Measurements from ENCODE around the gene GPC1. TPM values are rescaled to one million over a fixed set of nuclear protein-coding genes. Genes with fewer than 3 reads are reported as not detected.

Gene GPC1
- total RNA-seq, 1 donor from 2014 or later = 58.0 TPM

DNA sequence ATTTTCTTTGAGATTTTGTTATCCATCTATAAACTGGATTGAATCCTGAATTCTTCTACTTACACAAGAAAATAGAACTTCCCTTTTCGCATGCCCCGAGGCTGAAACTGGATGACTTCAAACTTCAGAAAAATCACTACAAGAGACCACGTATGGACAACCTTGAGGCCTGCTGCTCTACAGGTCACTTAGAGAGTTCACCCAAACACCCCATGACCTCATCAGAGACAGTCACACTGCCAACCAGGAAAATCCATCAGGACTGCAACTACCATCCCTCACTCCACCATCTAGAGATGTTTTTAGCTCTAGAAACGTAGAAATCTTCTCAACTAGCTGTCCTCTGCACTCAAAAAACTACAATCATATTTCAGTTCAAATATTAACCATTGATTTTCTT, 18.6 kb upstream of the GPC1 start:
- no peaks in the 10 kb centered on the region for H3K36me3 Mint-ChIP-seq
- TF ChIP-seq CTCF (conservative IDR thresholded peaks at IDR 0.05) = no peak

GRCh38 chr2:240418311-240418710, 17.2 kb upstream of the GPC1 start:
- TF ChIP-seq CTCF (conservative IDR thresholded peaks at IDR 0.05) = no peak
- Mint-ChIP-seq H3K4me1 (ENCODE audit: unreplicated experiment) (no peaks in the 10 kb centered on the region), H3K27me3 (no peaks in the 10 kb centered on the region), H3K9me3 (peaks cover 7% of the 10 kb centered on the region), H3K36me3 (no peaks in the 10 kb centered on the region), H3K4me3 (no peak overlapping the region), H3K27ac (no peak overlapping the region)
- no peak for DNase-seq (ENCODE audit: extremely low spot score, unreplicated experiment)

More for the DNA sequence above, 18.6 kb upstream of the GPC1 start:
- no peaks in the 10 kb centered on the region for H3K27me3 Mint-ChIP-seq
- no peaks in the 10 kb centered on the region for H3K9me3 Mint-ChIP-seq
- no peak for DNase-seq (ENCODE audit: extremely low spot score, unreplicated experiment)
- H3K4me1 Mint-ChIP-seq (ENCODE audit: unreplicated experiment) = no peaks in the 10 kb centered on the region
- no peak overlapping the region for H3K27ac Mint-ChIP-seq
- no peak overlapping the region for H3K4me3 Mint-ChIP-seq

GRCh38 chr2:240419271-240419670, 16.2 kb upstream of the GPC1 start:
- H3K27me3 Mint-ChIP-seq = no peaks in the 10 kb centered on the region
- H3K4me1 Mint-ChIP-seq (ENCODE audit: unreplicated experiment) = no peaks in the 10 kb centered on the region
- H3K27ac Mint-ChIP-seq = no peak overlapping the region
- H3K36me3 Mint-ChIP-seq = no peaks in the 10 kb centered on the region
- TF ChIP-seq CTCF (conservative IDR thresholded peaks at IDR 0.05) = no peak
- H3K4me3 Mint-ChIP-seq = no peak overlapping the region
- DNase-seq (ENCODE audit: extremely low spot score, unreplicated experiment) = peak; percentile 45
- peaks cover 7% of the 10 kb centered on the region for H3K9me3 Mint-ChIP-seq

DNA sequence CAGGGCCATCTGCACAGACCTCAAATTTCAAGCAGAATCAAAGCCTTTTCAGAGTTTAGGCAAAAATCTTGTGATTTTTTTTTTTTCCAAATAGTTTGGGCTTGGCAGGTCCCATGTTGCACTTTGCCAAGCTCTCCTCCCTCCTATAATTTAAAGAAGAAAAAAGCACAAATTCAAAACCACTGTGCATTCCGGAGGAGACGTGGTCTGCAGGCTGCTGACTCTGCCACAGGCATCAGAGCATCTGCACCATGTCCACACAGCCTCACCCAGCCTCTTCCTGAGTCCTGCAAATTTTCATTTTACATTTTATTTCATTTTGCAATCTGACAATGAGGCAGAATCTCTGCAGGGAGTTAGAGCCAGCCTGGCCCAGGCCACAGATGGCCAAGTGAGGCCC, 15.7 kb upstream of the GPC1 start:
- Mint-ChIP-seq H3K27me3 (no peaks in the 10 kb centered on the region), H3K4me3 (no peak overlapping the region), H3K4me1 (ENCODE audit: unreplicated experiment) (no peaks in the 10 kb centered on the region), H3K27ac (no peak overlapping the region), H3K9me3 (peaks cover 7% of the 10 kb centered on the region), H3K36me3 (no peaks in the 10 kb centered on the region)
- TF ChIP-seq CTCF (conservative IDR thresholded peaks at IDR 0.05) = no peak
- DNase-seq (ENCODE audit: extremely low spot score, unreplicated experiment) = no peak

DNA sequence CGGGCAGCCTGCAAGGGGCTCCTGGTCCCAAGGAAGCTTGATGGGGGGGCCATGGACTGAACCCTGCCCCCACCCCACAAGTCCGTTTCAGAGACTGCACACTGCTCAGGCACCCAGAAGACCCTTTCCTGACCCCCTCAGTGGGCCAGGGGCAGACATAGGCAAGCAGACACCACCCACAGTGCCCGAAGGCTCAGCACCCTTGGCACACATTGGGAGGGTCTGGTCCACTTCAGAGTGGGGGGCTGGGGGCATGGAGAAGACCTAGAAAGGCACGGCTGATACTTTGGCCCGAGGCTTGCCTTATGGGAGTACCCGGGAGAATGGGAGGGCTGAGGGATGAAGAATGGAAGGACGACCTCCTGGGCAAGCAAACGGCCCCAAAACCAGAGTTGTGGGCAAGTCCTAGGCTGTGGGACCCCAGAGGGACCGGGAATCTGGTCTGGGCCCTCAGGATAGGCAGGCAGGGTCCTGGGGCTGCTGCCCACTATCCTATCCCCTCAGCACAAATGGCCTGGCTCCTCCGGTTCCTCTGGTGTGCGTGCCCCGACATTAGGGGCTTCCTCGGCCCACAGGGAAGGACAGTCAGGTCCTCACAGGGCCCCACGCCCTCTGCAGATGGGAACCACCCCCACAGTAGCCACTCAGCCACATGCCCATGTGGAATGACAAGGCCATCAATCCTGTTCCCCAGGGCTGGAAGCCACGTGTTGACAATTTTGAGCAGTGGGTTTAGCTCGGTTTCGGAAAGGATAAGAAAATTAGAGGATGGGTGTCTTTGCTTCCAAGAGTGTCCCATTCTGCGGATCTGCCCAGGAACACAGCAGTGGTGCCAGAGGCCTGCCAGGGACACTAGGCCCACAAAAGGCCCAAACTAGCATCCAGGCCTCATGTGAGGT, 15.0 kb upstream of the GPC1 start:
- Mint-ChIP-seq H3K27me3 (no peaks in the 10 kb centered on the region), H3K4me3 (no peak overlapping the region), H3K36me3 (no peaks in the 10 kb centered on the region), H3K27ac (no peak overlapping the region), H3K9me3 (peaks cover 7% of the 10 kb centered on the region), H3K4me1 (ENCODE audit: unreplicated experiment) (no peaks in the 10 kb centered on the region)
- no peak for TF ChIP-seq CTCF (conservative IDR thresholded peaks at IDR 0.05)
- peak; percentile 40 for DNase-seq (ENCODE audit: extremely low spot score, unreplicated experiment)
